Natural killer cell (primary cell): ENCODE measurements around the gene TRHDE. TPM values are rescaled to one million over a fixed set of nuclear protein-coding genes. Genes with fewer than 3 reads are reported as not detected.

Experiments used
- ATAC-seq, 3 donors: fragments of 150-1000 bp in 2 of 3; fragments of 200-7000 bp in 1 of 3; cut with Tn5 transposase; 1 replicate in 1 of 3; 2 replicates in 2 of 3; pipeline ENCODE4 v1.10.0; 2021; ENCODE audit warnings: mild to moderate bottlenecking in 2 of 3, moderate library complexity in 2 of 3
- DNase-seq, 2 donors: peaks; one replicate each; pipeline versions ENCODE4 v3.0.0 to v3.0.0-alpha.2; 2013 to 2021; ENCODE audit warnings: mixed read lengths in 1 of 2
- H3K27ac ChIP-seq: one replicate; pipeline ENCODE4 v1.5.1; 2013; ENCODE audit warnings: mild to moderate bottlenecking, low read length
- H3K27me3 ChIP-seq: one replicate; pipeline ENCODE4 v1.6.1; 2013; ENCODE audit warnings: low read length; ENCODE audit not compliant: control insufficient read depth, insufficient read depth
- H3K36me3 ChIP-seq: one replicate; pipeline ENCODE4 v1.6.1; 2013; ENCODE audit warnings: low read length; ENCODE audit not compliant: control insufficient read depth, insufficient read depth
- H3K4me1 ChIP-seq: one replicate; pipeline ENCODE4 v1.6.1; 2013; ENCODE audit warnings: low read length; ENCODE audit not compliant: control insufficient read depth, insufficient read depth
- H3K4me3 ChIP-seq: one replicate; pipeline ENCODE4 v1.5.1; 2013; ENCODE audit warnings: low read length
- H3K9me3 ChIP-seq: one replicate; pipeline ENCODE4 v1.6.1; 2013; ENCODE audit warnings: low read length; ENCODE audit not compliant: control insufficient read depth, insufficient read depth
- H3K27ac Mint-ChIP-seq, 2 donors: one replicate each; pipeline ENCODE4 v1.8.0; 2022; ENCODE audit warnings: mild to moderate bottlenecking in 2 of 2, mixed read lengths in 2 of 2, moderate library complexity in 1 of 2
- H3K27me3 Mint-ChIP-seq, 2 donors: one replicate each; pipeline ENCODE4 v1.8.0; 2022; ENCODE audit warnings: low read depth in 2 of 2, mixed read lengths in 2 of 2
- H3K36me3 Mint-ChIP-seq: one replicate; pipeline ENCODE4 v1.8.0; 2022; ENCODE audit warnings: mixed read lengths
- H3K4me1 Mint-ChIP-seq, 2 donors: one replicate each; pipeline ENCODE4 v1.8.0; 2022; ENCODE audit warnings: mixed read lengths in 2 of 2
- H3K4me3 Mint-ChIP-seq: one replicate; pipeline ENCODE4 v1.8.0; 2022; ENCODE audit warnings: mild to moderate bottlenecking, moderate library complexity, mixed read lengths
- H3K9me3 Mint-ChIP-seq, 2 donors: one replicate each; pipeline ENCODE4 v1.8.0; 2022; ENCODE audit warnings: mixed read lengths in 2 of 2
- WGBS: methylation state at CpG from one replicate; pipeline ENCODE4 v1.1.7; 2013; ENCODE audit warnings: missing lambda C conversion rate; ENCODE audit not compliant: insufficient coverage; 5-methylcytosine and 5-hydroxymethylcytosine counted together
- intact Hi-C: fragments of 100-400 bp; cut with micrococcal nuclease; formaldehyde crosslinking; loops from one replicate; pipeline ENCODE4 v1.14.2; 2022
- total RNA-seq, 4 donors: library from RNA; stranded (reverse); fragments of 120-200 nt in 1 of 4; gene quantifications; one replicate each; pipeline versions ENCODE4 v1.2.3 to v1.2.4, GENCODE V29; 2013 to 2022
- TF ChIP-seq, protein P1 (sequence below): fragments of 200-600 bp; IDR thresholded peaks from one replicate; pipeline ENCODE4 v1.8.0; 2022; ENCODE audit warnings: antibody characterized with exemption

The TRHDE gene
- total RNA-seq, 3 donors from 2014 or later (not counting 1 experiment from before 2014, with no cell fraction given), result 0.33 TPM; not detected in 2

DNA sequence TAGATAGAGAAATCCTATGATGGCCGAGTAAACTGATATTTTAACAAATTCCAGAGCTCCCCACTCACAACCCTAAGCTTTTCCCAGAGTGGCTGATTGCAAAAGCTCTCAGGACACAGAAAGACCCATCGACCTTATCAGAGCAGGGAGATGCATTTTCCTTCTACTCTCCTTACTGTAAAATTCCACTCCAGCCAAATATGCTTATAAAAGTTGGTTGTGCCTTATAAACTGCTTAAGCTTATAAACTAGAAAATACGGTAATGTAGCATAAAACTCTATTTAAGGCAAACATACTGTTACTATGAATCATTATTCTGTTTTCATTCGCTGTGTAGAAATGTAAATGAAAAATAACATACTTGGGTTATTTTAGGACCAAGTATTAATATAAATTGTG lies 41.6 kb upstream of the TRHDE start:
- Mint-ChIP-seq H3K4me1 (no peaks in the 10 kb centered on the region), H3K27me3 (no peaks in the 10 kb centered on the region), H3K4me3 (no peak overlapping the region), H3K9me3 (peaks cover 0 to 12% of the 10 kb centered on the region in 2 donors), H3K36me3 (no peaks in the 10 kb centered on the region), H3K27ac (no peak overlapping the region)
- no peak for DNase-seq
- H3K9me3 ChIP-seq, result peaks cover 4% of the 10 kb centered on the region
- no peak for ATAC-seq
- intact Hi-C loops, result no loop called here
- H3K4me3 ChIP-seq, result no peak overlapping the region
- H3K27me3 ChIP-seq, result no peaks in the 10 kb centered on the region
- no peak overlapping the region for H3K27ac ChIP-seq
- H3K36me3 ChIP-seq, result no peaks in the 10 kb centered on the region
- no peaks in the 10 kb centered on the region for H3K4me1 ChIP-seq
- WGBS, result 85% methylated on average over 2 of the region's 4 CpGs
- TF ChIP-seq, protein P1, sequence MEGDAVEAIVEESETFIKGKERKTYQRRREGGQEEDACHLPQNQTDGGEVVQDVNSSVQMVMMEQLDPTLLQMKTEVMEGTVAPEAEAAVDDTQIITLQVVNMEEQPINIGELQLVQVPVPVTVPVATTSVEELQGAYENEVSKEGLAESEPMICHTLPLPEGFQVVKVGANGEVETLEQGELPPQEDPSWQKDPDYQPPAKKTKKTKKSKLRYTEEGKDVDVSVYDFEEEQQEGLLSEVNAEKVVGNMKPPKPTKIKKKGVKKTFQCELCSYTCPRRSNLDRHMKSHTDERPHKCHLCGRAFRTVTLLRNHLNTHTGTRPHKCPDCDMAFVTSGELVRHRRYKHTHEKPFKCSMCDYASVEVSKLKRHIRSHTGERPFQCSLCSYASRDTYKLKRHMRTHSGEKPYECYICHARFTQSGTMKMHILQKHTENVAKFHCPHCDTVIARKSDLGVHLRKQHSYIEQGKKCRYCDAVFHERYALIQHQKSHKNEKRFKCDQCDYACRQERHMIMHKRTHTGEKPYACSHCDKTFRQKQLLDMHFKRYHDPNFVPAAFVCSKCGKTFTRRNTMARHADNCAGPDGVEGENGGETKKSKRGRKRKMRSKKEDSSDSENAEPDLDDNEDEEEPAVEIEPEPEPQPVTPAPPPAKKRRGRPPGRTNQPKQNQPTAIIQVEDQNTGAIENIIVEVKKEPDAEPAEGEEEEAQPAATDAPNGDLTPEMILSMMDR, result no peak

DNA sequence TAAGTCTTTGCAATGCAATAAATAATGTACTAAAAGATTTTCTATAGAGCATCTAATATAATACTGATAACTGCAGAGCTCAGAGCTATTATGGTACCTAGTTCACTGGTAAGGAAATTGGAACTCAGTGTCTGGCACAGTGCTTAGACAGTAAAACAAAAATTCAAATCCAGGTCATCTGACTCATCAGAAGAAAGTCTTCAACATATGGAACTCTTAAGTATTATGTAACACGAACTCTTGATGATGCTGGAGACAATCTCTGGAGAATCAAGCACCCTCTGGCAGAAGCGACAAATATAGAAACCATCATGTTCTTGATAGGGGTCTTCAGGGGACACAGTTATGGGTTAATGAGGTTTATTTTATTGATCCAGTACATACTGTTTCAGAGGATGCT lies 37.3 kb upstream of the TRHDE start:
- no peaks in the 10 kb centered on the region for H3K4me1 ChIP-seq
- no peak overlapping the region for H3K27ac ChIP-seq
- Mint-ChIP-seq H3K9me3 (peaks cover 3 to 6% of the 10 kb centered on the region in 2 donors), H3K27ac (no peak overlapping the region), H3K27me3 (no peaks in the 10 kb centered on the region), H3K4me3 (no peak overlapping the region), H3K4me1 (no peaks in the 10 kb centered on the region), H3K36me3 (no peaks in the 10 kb centered on the region)
- intact Hi-C loops, result no loop called here
- WGBS, result 95% methylated on average over 2 of the region's 2 CpGs
- no peak for ATAC-seq
- H3K4me3 ChIP-seq, result no peak overlapping the region
- H3K9me3 ChIP-seq, result no peaks in the 10 kb centered on the region
- no peak for DNase-seq
- TF ChIP-seq, protein P1, result no peak
- no peaks in the 10 kb centered on the region for H3K36me3 ChIP-seq
- no peaks in the 10 kb centered on the region for H3K27me3 ChIP-seq

DNA sequence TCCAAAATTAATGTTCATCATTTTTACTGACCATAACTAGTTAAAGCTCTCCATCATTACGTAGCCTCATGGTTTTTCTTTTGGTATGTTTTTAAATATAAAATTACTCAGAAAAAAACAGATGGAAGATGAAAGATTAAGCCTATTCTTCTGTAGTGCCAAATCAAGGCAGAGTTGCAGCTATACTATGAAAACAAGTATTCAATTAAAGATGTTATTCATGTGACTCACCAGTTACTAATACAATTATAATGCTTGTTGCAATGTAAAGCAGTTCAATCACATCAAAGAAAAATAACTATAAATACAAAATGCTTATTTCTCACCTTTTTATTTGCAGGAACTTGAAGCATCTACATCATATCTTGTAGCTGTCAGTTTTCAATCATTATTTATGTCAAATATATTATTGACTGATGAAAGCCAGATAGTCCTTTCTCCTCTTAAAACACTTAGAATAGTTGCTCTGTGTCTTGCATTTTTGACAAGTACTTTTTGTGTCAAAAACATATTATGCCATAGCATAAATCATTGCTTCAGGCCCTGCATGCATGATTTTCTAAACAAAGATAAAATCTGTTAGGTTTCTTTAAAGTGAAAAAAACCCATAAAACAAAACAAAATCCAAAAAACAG lies 36.0 kb upstream of the TRHDE start:
- Histone ChIP-seq H3K9me3 (no peaks in the 10 kb centered on the region), H3K27me3 (no peaks in the 10 kb centered on the region), H3K4me3 (no peak overlapping the region), H3K36me3 (no peaks in the 10 kb centered on the region), H3K4me1 (no peaks in the 10 kb centered on the region), H3K27ac (no peak overlapping the region)
- Mint-ChIP-seq H3K27ac (no peak overlapping the region), H3K4me3 (no peak overlapping the region), H3K27me3 (no peaks in the 10 kb centered on the region), H3K9me3 (peaks cover 6 to 7% of the 10 kb centered on the region in 2 donors), H3K4me1 (no peaks in the 10 kb centered on the region), H3K36me3 (no peaks in the 10 kb centered on the region)
- DNase-seq (no peak), ATAC-seq (no peak)
- intact Hi-C loops, result no loop called here
- WGBS, result no CpG with 5 or more reads among the region's 1 CpG
- TF ChIP-seq, protein P1, result no peak

DNA sequence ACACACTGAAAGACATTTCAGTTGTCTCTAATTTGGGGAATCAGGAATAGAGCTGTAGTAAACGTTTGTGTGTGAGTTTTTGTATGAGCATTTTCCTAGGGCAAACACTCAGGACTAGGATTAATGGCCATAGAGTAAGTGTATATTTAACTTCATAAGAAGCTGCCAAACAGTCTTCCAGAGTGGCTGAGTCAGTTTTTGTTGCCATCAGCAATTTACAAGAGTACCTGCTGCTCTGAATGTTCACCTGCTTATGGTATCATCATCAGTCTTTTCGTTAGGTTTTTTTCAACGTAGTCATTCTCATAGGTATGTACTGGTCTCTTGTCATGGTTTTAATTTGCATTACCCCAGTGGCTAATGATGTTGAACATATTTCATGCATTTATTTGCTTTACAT lies 30.6 kb upstream of the TRHDE start:
- WGBS, result 86% methylated on average over 3 of the region's 3 CpGs
- Mint-ChIP-seq H3K36me3 (no peaks in the 10 kb centered on the region), H3K9me3 (peaks cover 6 to 21% of the 10 kb centered on the region in 2 donors), H3K27me3 (no peaks in the 10 kb centered on the region), H3K27ac (no peak overlapping the region), H3K4me1 (no peaks in the 10 kb centered on the region), H3K4me3 (no peak overlapping the region)
- Histone ChIP-seq H3K27ac (no peak overlapping the region), H3K4me3 (no peak overlapping the region), H3K27me3 (no peaks in the 10 kb centered on the region), H3K4me1 (no peaks in the 10 kb centered on the region), H3K9me3 (no peaks in the 10 kb centered on the region), H3K36me3 (no peaks in the 10 kb centered on the region)
- TF ChIP-seq, protein P1, result no peak
- ATAC-seq, result no peak
- intact Hi-C loops, result no loop called here
- no peak for DNase-seq
